H1 (cell line): ENCODE results near the gene SUOX. TPM values are rescaled to one million over a fixed set of nuclear protein-coding genes. Genes with fewer than 3 reads are reported as not detected.

Source experiments
- CTCF ChIA-PET: fragments of 300-600 bp; sonication (Branson Sonifier 250); formaldehyde crosslinking; loops from one replicate; lab custom pipeline; 2021; ENCODE audit not compliant: partially characterized antibody; lab: Charles Lee
- POLR2A ChIA-PET: fragments of 300-600 bp; sonication (Branson Sonifier 250); formaldehyde crosslinking; loops from one replicate; lab custom pipeline; 2021; ENCODE audit warnings: inconsistent platforms; ENCODE audit not compliant: partially characterized antibody; lab: Charles Lee
- DNase-seq, 2 experiments: peaks; one replicate each; pipeline versions ENCODE4 v3.0.0 to v3.0.0-alpha.2; 2010 to 2022; ENCODE audit warnings: low spot score in 2 of 2, low read depth in 1 of 2, mixed read lengths in 1 of 2
- FAIRE-seq: peaks from 2 replicates; lab custom pipeline; 2011; peaks lifted over from hg19 to GRCh38; lab: Jason Lieb, UNC
- H2AFZ ChIP-seq: 2 replicates; pipeline ENCODE4 v1.8.1; 2012; ENCODE audit warnings: low read length, inconsistent platforms
- H2AK5ac ChIP-seq: 2 replicates; pipeline ENCODE4 v1.6.1; 2013; ENCODE audit warnings: low read depth, low read length
- H2BK120ac ChIP-seq: replicated peaks from 2 replicates; pipeline ENCODE3; 2013; ENCODE audit warnings: low read depth, low read length, inconsistent platforms
- H2BK12ac ChIP-seq: 2 replicates; pipeline ENCODE4 v1.6.1; 2013; ENCODE audit warnings: low read depth, low read length
- H2BK15ac ChIP-seq: 2 replicates; pipeline ENCODE4 v1.6.1; 2013; ENCODE audit warnings: low read length
- H2BK20ac ChIP-seq: 2 replicates; pipeline ENCODE4 v1.6.1; 2013; ENCODE audit warnings: low read length
- H2BK5ac ChIP-seq: 2 replicates; pipeline ENCODE4 v1.6.1; 2013; ENCODE audit warnings: low read depth, low read length
- H3K14ac ChIP-seq: 2 replicates; pipeline ENCODE4 v1.6.1; 2013; ENCODE audit warnings: inconsistent platforms; ENCODE audit not compliant: insufficient read length
- H3K18ac ChIP-seq: 2 replicates; pipeline ENCODE4 v1.6.1; 2013; ENCODE audit warnings: low read length; ENCODE audit errors: extremely low read depth
- H3K23ac ChIP-seq: 2 replicates; pipeline ENCODE4 v1.6.1; 2013; ENCODE audit warnings: inconsistent platforms; ENCODE audit not compliant: insufficient read length
- H3K23me2 ChIP-seq: 2 replicates; pipeline ENCODE4 v1.6.1; 2013; ENCODE audit warnings: low read depth, low read length
- H3K27ac ChIP-seq: 2 replicates; pipeline ENCODE4 v1.6.1; 2011; ENCODE audit warnings: low read depth, low read length, inconsistent platforms
- H3K27me3 ChIP-seq, 4 experiments: replicated peaks in 1 of 4; 1 replicate in 1 of 4; 2 replicates in 3 of 4; pipeline versions ENCODE4 v1.6.1 to v1.8.1; 2011 to 2013; ENCODE audit warnings: low read length in 3 of 4, mild to moderate bottlenecking in 3 of 4, inconsistent platforms in 2 of 4, mixed read lengths in 2 of 4, moderate library complexity in 1 of 4; ENCODE audit not compliant: control insufficient read depth in 3 of 4, insufficient read depth in 3 of 4; ENCODE audit errors: extremely low read depth in 1 of 4
- H3K36me3 ChIP-seq, 4 experiments: 2 replicates each; pipeline versions ENCODE4 v1.6.1 to v1.8.1; 2011 to 2013; ENCODE audit warnings: mild to moderate bottlenecking in 4 of 4, low read length in 3 of 4, moderate library complexity in 2 of 4, control low read depth in 1 of 4, inconsistent platforms in 1 of 4; ENCODE audit not compliant: insufficient read depth in 4 of 4, control insufficient read depth in 2 of 4
- H3K4ac ChIP-seq: replicated peaks from 2 replicates; pipeline ENCODE3; 2013; ENCODE audit warnings: low read length, low read depth, mixed read lengths, inconsistent platforms; ENCODE audit not compliant: insufficient read length
- H3K4me1 ChIP-seq, 4 experiments: replicated peaks in 1 of 4; 1 replicate in 1 of 4; 2 replicates in 3 of 4; pipeline versions ENCODE4 v1.6.1 to v1.8.1; 2011 to 2013; ENCODE audit warnings: low read length in 3 of 4, inconsistent platforms in 2 of 4, mixed read lengths in 1 of 4; ENCODE audit not compliant: insufficient read depth in 4 of 4, control insufficient read depth in 3 of 4
- H3K4me2 ChIP-seq, 2 experiments: 2 replicates each; pipeline versions ENCODE4 v1.6.1 to v1.8.1; 2011 to 2013; ENCODE audit warnings: low read depth in 2 of 2, low read length in 2 of 2, control low read depth in 1 of 2, inconsistent platforms in 1 of 2, mild to moderate bottlenecking in 1 of 2; ENCODE audit not compliant: insufficient read depth in 1 of 2
- H3K4me3 ChIP-seq, 4 experiments: fragments of 200-600, 300-600 bp in 1 of 4; sonication (generic), shearing (Covaris generic), sonication (Bioruptor Twin) in 1 of 4; 2 replicates each; pipeline versions ENCODE4 v1.5.1 to v1.8.1; 2011 to 2016; ENCODE audit warnings: low read length in 4 of 4, low read depth in 3 of 4, control low read depth in 2 of 4, inconsistent platforms in 2 of 4, mild to moderate bottlenecking in 2 of 4, mixed read lengths in 1 of 4, moderate library complexity in 1 of 4; ENCODE audit not compliant: insufficient read depth in 2 of 4; ENCODE audit errors: extremely low read depth in 1 of 4
- H3K56ac ChIP-seq: replicated peaks from 2 replicates; pipeline ENCODE3; 2013; ENCODE audit warnings: low read depth, mild to moderate bottlenecking, mixed read lengths, low read length, inconsistent platforms; ENCODE audit not compliant: insufficient read length
- H3K79me1 ChIP-seq: 2 replicates; pipeline ENCODE4 v1.6.1; 2013; ENCODE audit warnings: low read depth, low read length, control low read depth
- H3K79me2 ChIP-seq, 2 experiments: 2 replicates each; pipeline versions ENCODE4 v1.6.1 to v1.8.1; 2012 to 2013; ENCODE audit warnings: low read length in 2 of 2, mild to moderate bottlenecking in 2 of 2, inconsistent platforms in 1 of 2; ENCODE audit not compliant: insufficient read depth in 2 of 2, control insufficient read depth in 1 of 2
- H3K9ac ChIP-seq, 4 experiments: replicated peaks in 1 of 4; 1 replicate in 1 of 4; 2 replicates in 3 of 4; pipeline versions ENCODE4 v1.6.1 to v1.8.1; 2011 to 2013; ENCODE audit warnings: low read depth in 3 of 4, low read length in 3 of 4, control low read depth in 2 of 4, mild to moderate bottlenecking in 2 of 4, moderate library complexity in 2 of 4, inconsistent platforms in 1 of 4; ENCODE audit errors: extremely low read depth in 1 of 4
- H3K9me3 ChIP-seq, 2 experiments: 2 replicates each; pipeline versions ENCODE4 v1.6.1 to v1.8.1; 2012 to 2013; ENCODE audit warnings: mild to moderate bottlenecking in 2 of 2, moderate library complexity in 2 of 2, control low read depth in 1 of 2, inconsistent platforms in 1 of 2, low read depth in 1 of 2, low read length in 1 of 2, mixed read lengths in 1 of 2; ENCODE audit not compliant: insufficient read depth in 2 of 2
- H4K20me1 ChIP-seq, 2 experiments: replicated peaks in 1 of 2; 2 replicates each; pipeline versions ENCODE3 to v1.8.1; 2011 to 2013; ENCODE audit warnings: inconsistent platforms in 2 of 2, low read length in 2 of 2, mild to moderate bottlenecking in 1 of 2; ENCODE audit not compliant: insufficient read depth in 2 of 2, control insufficient read depth in 1 of 2
- H4K5ac ChIP-seq: 2 replicates; pipeline ENCODE4 v1.6.1; 2013; ENCODE audit warnings: low read length, low read depth, mixed read lengths, inconsistent platforms; ENCODE audit not compliant: insufficient read length
- H4K8ac ChIP-seq: 2 replicates; pipeline ENCODE4 v1.8.0; 2013; ENCODE audit warnings: mild to moderate bottlenecking, moderate library complexity, low read length, inconsistent platforms; ENCODE audit not compliant: insufficient read depth; ENCODE audit errors: extremely low read depth
- H4K91ac ChIP-seq: replicated peaks from 2 replicates; pipeline ENCODE3; 2013; ENCODE audit warnings: low read length, mixed read lengths, inconsistent platforms; ENCODE audit not compliant: insufficient read length
- EZH2 ChIP-seq: fragments of 200-600 bp; sonication (generic); IDR thresholded peaks from 2 replicates; pipeline ENCODE4 v1.7.1; 2012; ENCODE audit warnings: low read depth, mild to moderate bottlenecking, moderate library complexity, low read length, inconsistent platforms; ENCODE audit not compliant: severe bottlenecking
- GABPA ChIP-seq: IDR thresholded peaks from 2 replicates; pipeline ENCODE4 v1.6.1; 2011; ENCODE audit warnings: mild to moderate bottlenecking, low read length, moderate library complexity, borderline replicate concordance; ENCODE audit not compliant: insufficient read depth
- KDM1A ChIP-seq: fragments of 200-600, 300-600 bp; sonication (generic); IDR thresholded peaks from 2 replicates; pipeline ENCODE4 v1.7.1; 2016; ENCODE audit warnings: mild to moderate bottlenecking, low read length, borderline replicate concordance
- POU5F1 ChIP-seq: IDR thresholded peaks from 2 replicates; pipeline ENCODE4 v1.6.1; 2011; ENCODE audit warnings: low read depth, mild to moderate bottlenecking, low read length, moderate library complexity
- RAD21 ChIP-seq, 2 experiments: IDR thresholded peaks in 1 of 2; conservative IDR thresholded peaks in 1 of 2; 2 replicates each; pipeline ENCODE4 v1.6.1; 2011; ENCODE audit warnings: low read depth in 2 of 2, low read length in 2 of 2, improper control_type of control experiment in 1 of 2, inconsistent platforms in 1 of 2, mild to moderate bottlenecking in 1 of 2, moderate library complexity in 1 of 2
- RBBP5 ChIP-seq: IDR thresholded peaks from 2 replicates; pipeline ENCODE4 v1.7.1; 2012; ENCODE audit warnings: low read depth, mild to moderate bottlenecking, inconsistent platforms, low read length, moderate library complexity, borderline replicate concordance
- RFX5 ChIP-seq: IDR thresholded peaks from 2 replicates; pipeline ENCODE4 v1.6.1; 2011; ENCODE audit warnings: low read depth, low read length, improper control_type of control experiment, borderline replicate concordance
- SIN3A ChIP-seq, 2 experiments: IDR thresholded peaks in 1 of 2; conservative IDR thresholded peaks in 1 of 2; 2 replicates each; pipeline ENCODE4 v1.6.1; 2011 to 2012; ENCODE audit warnings: low read length in 2 of 2, improper control_type of control experiment in 1 of 2, low read depth in 1 of 2, mild to moderate bottlenecking in 1 of 2
- SP2 ChIP-seq: IDR thresholded peaks from 2 replicates; pipeline ENCODE4 v1.6.1; 2012; ENCODE audit warnings: mild to moderate bottlenecking, low read length, inconsistent platforms
- TBP ChIP-seq: IDR thresholded peaks from 2 replicates; pipeline ENCODE4 v1.6.1; 2011; ENCODE audit warnings: low read depth, low read length, improper control_type of control experiment
- WGBS, 2 experiments: shearing (Covaris generic) in 1 of 2; methylation state at CpG; one replicate each; pipeline versions ENCODE4 v1.1.6 to v1.1.7; 2013 to 2015; ENCODE audit warnings: low lambda C conversion rate in 2 of 2, mixed read lengths in 2 of 2, inconsistent platforms in 1 of 2, low coverage in 1 of 2, missing lambda C conversion rate in 1 of 2; ENCODE audit not compliant: insufficient replicate concordance in 2 of 2, insufficient coverage in 1 of 2, insufficient read length in 1 of 2; ENCODE audit errors: extremely low coverage in 1 of 2, missing lambda C conversion rate in 1 of 2; 5-methylcytosine and 5-hydroxymethylcytosine counted together
- polyA plus RNA-seq, 7 experiments: library from polyadenylated mRNA; depleted of rRNA in 3 of 7; stranded (reverse) in 5 of 7; unstranded in 2 of 7; fragments of >200 nt in 5 of 7; fragments of 200-250 nt in 2 of 7; gene quantifications; 1 replicate in 5 of 7; 2 replicates in 1 of 7; 4 replicates in 1 of 7; pipeline versions ENCODE4 v1.2.1 to v1.2.3, GENCODE V29; 2011 to 2013; ENCODE audit warnings: missing spikeins in 2 of 7, mixed read lengths in 2 of 7
- total RNA-seq: library from RNA; stranded (reverse); fragmentation: NEBNext Ultra II Directional; extraction: Animal tissue kit (Norgen Biotek cat#: 25700); gene quantifications from 2 replicates; pipeline ENCODE4 v1.2.1, GENCODE V29; 2021
- TF ChIP-seq, protein P1 (sequence below): IDR thresholded peaks from 2 replicates; pipeline ENCODE4 v1.6.1; 2012; ENCODE audit warnings: low read length, inconsistent platforms

Gene SUOX
- total and polyA plus RNA-seq, 2 of the 8 experiments (the other 6 are each of a cell fraction or from before 2014, with no cell fraction given) = 22.5 to 31.3 TPM

DNA sequence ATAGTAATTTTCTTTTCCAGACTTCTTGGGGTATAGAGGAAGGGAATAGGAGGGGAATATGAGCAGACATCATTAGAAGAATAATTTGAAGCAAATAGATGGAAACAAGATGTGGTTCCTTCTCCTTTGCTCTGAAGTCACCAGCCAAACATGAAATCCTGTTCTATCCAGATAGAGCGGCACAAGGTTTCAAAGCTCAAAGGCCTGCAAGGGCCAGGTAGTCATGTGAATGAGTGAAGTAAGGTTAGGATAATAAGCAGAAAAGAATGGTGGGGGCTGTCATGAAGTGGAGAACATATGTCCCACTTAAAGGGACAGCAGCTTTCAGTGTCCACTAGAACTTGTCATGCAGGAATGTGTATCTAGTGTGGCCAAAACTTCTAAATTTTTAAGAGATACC, 21.3 kb downstream of the SUOX start:
- FAIRE-seq = no peak
- no peak overlapping the region for H2BK20ac ChIP-seq
- ChIA-PET POLR2A (interaction anchor here (0.6 to 6.3 kb wide), 5 partner anchors 9 to 45 kb away, joined by 3 to 82 read pairs (median 14); partner anchors contain the start of gene RAB5B), CTCF (interaction anchor here (0.6 to 18.1 kb wide), 5 partner anchors 9 to 1559 kb away, joined by 3 to 256 read pairs (median 6); partner anchors contain the start of gene SUOX)
- no peak overlapping the region for H4K5ac ChIP-seq
- no peak overlapping the region for H3K56ac ChIP-seq
- no peak overlapping the region for H3K14ac ChIP-seq
- no peak overlapping the region for H3K27ac ChIP-seq
- H4K20me1 ChIP-seq = no peaks in the 10 kb centered on the region
- no peaks in the 10 kb centered on the region for H3K9me3 ChIP-seq
- no peak overlapping the region for H2BK5ac ChIP-seq
- H4K8ac ChIP-seq = no peak overlapping the region
- H3K36me3 ChIP-seq = peaks cover 0 to 5% (median 2%) of the 10 kb centered on the region in 4 experiments; a peak in 2 of 8 replicates
- H2BK120ac ChIP-seq = no peak overlapping the region
- H3K27me3 ChIP-seq = no peaks in the 10 kb centered on the region
- peaks cover 12% of the 10 kb centered on the region for H3K23me2 ChIP-seq
- no peak overlapping the region for H3K4me3 ChIP-seq
- H3K4ac ChIP-seq = no peak overlapping the region
- DNase-seq = no peak
- no peak overlapping the region for H2BK15ac ChIP-seq
- WGBS, 2 experiments = 100% methylated on average over 1 of the region's 1 CpG; no CpG with 5 or more reads in 1 of the 2 experiments
- no peak overlapping the region for H3K23ac ChIP-seq
- H3K18ac ChIP-seq = no peak overlapping the region
- H3K4me1 ChIP-seq = peaks cover 8 to 25% (median 16%) of the 10 kb centered on the region in 4 experiments
- H3K79me1 ChIP-seq = no peaks in the 10 kb centered on the region; the same call in 1 of the 2 replicates
- H4K91ac ChIP-seq = no peak overlapping the region
- no peak overlapping the region for H2AFZ ChIP-seq
- no peaks in the 10 kb centered on the region for H3K79me2 ChIP-seq
- no peak overlapping the region for H2BK12ac ChIP-seq
- no peak overlapping the region for H2AK5ac ChIP-seq
- no peak overlapping the region for H3K9ac ChIP-seq
- H3K4me2 ChIP-seq = no peak overlapping the region
- no peak for TF ChIP-seq RAD21 (IDR thresholded peaks at IDR 0.05 in 1 of 2, conservative IDR thresholded peaks at IDR 0.05 in 1 of 2; ENCODE audit: low read depth in 2 of 2, low read length in 2 of 2)
- no peak for TF ChIP-seq EZH2
- TF ChIP-seq RBBP5 = no peak
- TF ChIP-seq GABPA = no peak
- no peak for TF ChIP-seq SP2
- TF ChIP-seq, protein P1, sequence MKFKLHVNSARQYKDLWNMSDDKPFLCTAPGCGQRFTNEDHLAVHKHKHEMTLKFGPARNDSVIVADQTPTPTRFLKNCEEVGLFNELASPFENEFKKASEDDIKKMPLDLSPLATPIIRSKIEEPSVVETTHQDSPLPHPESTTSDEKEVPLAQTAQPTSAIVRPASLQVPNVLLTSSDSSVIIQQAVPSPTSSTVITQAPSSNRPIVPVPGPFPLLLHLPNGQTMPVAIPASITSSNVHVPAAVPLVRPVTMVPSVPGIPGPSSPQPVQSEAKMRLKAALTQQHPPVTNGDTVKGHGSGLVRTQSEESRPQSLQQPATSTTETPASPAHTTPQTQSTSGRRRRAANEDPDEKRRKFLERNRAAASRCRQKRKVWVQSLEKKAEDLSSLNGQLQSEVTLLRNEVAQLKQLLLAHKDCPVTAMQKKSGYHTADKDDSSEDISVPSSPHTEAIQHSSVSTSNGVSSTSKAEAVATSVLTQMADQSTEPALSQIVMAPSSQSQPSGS = no peak
- no peak for TF ChIP-seq POU5F1
- TF ChIP-seq RFX5 = no peak
- TF ChIP-seq KDM1A = no peak
- TF ChIP-seq TBP = no peak
- no peak for TF ChIP-seq SIN3A (conservative IDR thresholded peaks at IDR 0.05 in 1 of 2, IDR thresholded peaks at IDR 0.05 in 1 of 2; ENCODE audit: low read depth in 1 of 2, low read length in 2 of 2)
